Breast epithelium (tissue), 4 donors: ENCODE data around the gene KRT16. TPM values are rescaled to one million over a fixed set of nuclear protein-coding genes. Genes with fewer than 3 reads are reported as not detected.

ENCODE experiments used
- DNase-seq, 2 donors: peaks; one replicate each; pipeline ENCODE4 v3.0.0-alpha.2; 2019; ENCODE audit warnings: low spot score in 2 of 2
- H3K27ac ChIP-seq, 2 donors: fragments of 200-600 bp; sonication (generic) in 1 of 2; one replicate each; pipeline ENCODE4 v1.5.1; 2016 to 2019; ENCODE audit warnings: mild to moderate bottlenecking in 1 of 2
- H3K27me3 ChIP-seq, 2 donors: fragments of 200-600 bp; sonication (generic) in 1 of 2; one replicate each; pipeline versions ENCODE4 v1.5.1 to v1.6.0; 2017 to 2019; ENCODE audit warnings: control low read depth in 1 of 2, mild to moderate bottlenecking in 1 of 2
- H3K36me3 ChIP-seq: fragments of 200-600 bp; one replicate; pipeline ENCODE4 v1.5.1; 2019
- H3K4me1 ChIP-seq, 2 donors: fragments of 200-600 bp; sonication (generic); one replicate each; pipeline ENCODE4 v1.5.1; 2016 to 2019; ENCODE audit warnings: control low read depth in 1 of 2
- H3K4me3 ChIP-seq, 3 donors: fragments of 200-600 bp; sonication (generic); 1 replicate in 2 of 3; 2 replicates in 1 of 3; pipeline ENCODE4 v1.5.1; 2016 to 2019; ENCODE audit warnings: mild to moderate bottlenecking in 3 of 3, moderate library complexity in 2 of 3
- H3K9me3 ChIP-seq, 2 donors: fragments of 200-600 bp; sonication (generic) in 1 of 2; one replicate each; pipeline ENCODE4 v1.5.1; 2016 to 2019; ENCODE audit warnings: control low read depth in 1 of 2
- CTCF ChIP-seq, 3 donors: fragments of 450-650 bp; IDR thresholded peaks; one replicate each; pipeline ENCODE4 v1.5.1; 2016 to 2017; ENCODE audit warnings: antibody characterized with exemption in 3 of 3, mild to moderate bottlenecking in 3 of 3, moderate library complexity in 3 of 3
- POLR2A ChIP-seq: fragments of 450-650 bp; IDR thresholded peaks from one replicate; pipeline ENCODE4 v1.6.1; 2016; ENCODE audit warnings: antibody characterized with exemption, mild to moderate bottlenecking, moderate library complexity
- POLR2AphosphoS5 ChIP-seq, 3 donors: sonication (generic); formaldehyde crosslinking; IDR thresholded peaks; one replicate each; pipeline ENCODE4 v1.6.1; 2017; ENCODE audit warnings: antibody characterized with exemption in 3 of 3
- intact Hi-C: fragments of 100-400 bp; cut with DNase I; formaldehyde crosslinking; loops from one replicate; pipeline ENCODE4 v1.15.1; 2023; ENCODE audit warnings: low total_unique reads
- total RNA-seq, 3 donors: library from RNA; depleted of rRNA; stranded (reverse); fragments of >200 nt; gene quantifications; one replicate each; pipeline ENCODE4 v1.1.0, GENCODE V29; 2016

Gene KRT16
- total RNA-seq, 3 donors from 2014 or later: 2.6 to 100 (median 51.8) TPM

GRCh38 chr17:41571561-41572434 is 40.8 kb downstream of the KRT16 start, which contains the start of gene KRT9:
TSS of gene KRT9 (minus strand) at chr17:41572059. CDS start at chr17:41571992, 67 bp downstream.
- no peak for DNase-seq
- Histone ChIP-seq H3K36me3 (no peaks in the 10 kb centered on the region), H3K9me3 (no peaks in the 10 kb centered on the region), H3K4me1 (no peaks in the 10 kb centered on the region), H3K27me3 (peaks cover 0 to 3% of the 10 kb centered on the region in 2 donors), H3K4me3 (no peak within 1 kb of the TSS), H3K27ac (no peak within 1 kb of the TSS)
- TF ChIP-seq CTCF (IDR thresholded peaks at IDR 0.05) (no peak), POLR2A (no peak), POLR2AphosphoS5 (IDR thresholded peaks at IDR 0.05) (no peak)
- intact Hi-C loops: no loop called here

- H3K27ac ChIP-seq: no peak overlapping the region
- DNase-seq: no peak
- TF ChIP-seq POLR2A (no peak), POLR2AphosphoS5 (IDR thresholded peaks at IDR 0.05) (no peak), CTCF (IDR thresholded peaks at IDR 0.05) (no peak)
- no peaks in the 10 kb centered on the region for H3K9me3 ChIP-seq
- H3K4me3 ChIP-seq: no peak overlapping the region
- no peaks in the 10 kb centered on the region for H3K4me1 ChIP-seq
- intact Hi-C loops: no loop called here
- no peaks in the 10 kb centered on the region for H3K27me3 ChIP-seq
- H3K36me3 ChIP-seq: no peaks in the 10 kb centered on the region
Observed at GRCh38 chr17:41567317-41567716, 45.2 kb downstream of the KRT16 start.

- Histone ChIP-seq H3K27ac (no peak overlapping the region), H3K4me3 (no peak overlapping the region), H3K4me1 (no peaks in the 10 kb centered on the region), H3K9me3 (no peaks in the 10 kb centered on the region), H3K27me3 (no peaks in the 10 kb centered on the region), H3K36me3 (no peaks in the 10 kb centered on the region)
- intact Hi-C loops: no loop called here
- no peak for DNase-seq
- TF ChIP-seq CTCF (IDR thresholded peaks at IDR 0.05) (no peak), POLR2AphosphoS5 (IDR thresholded peaks at IDR 0.05) (no peak), POLR2A (no peak)
Observed at GRCh38 chr17:41565338-41565737, 47.2 kb downstream of the KRT16 start.

- TF ChIP-seq CTCF (IDR thresholded peaks at IDR 0.05) (no peak), POLR2AphosphoS5 (IDR thresholded peaks at IDR 0.05) (no peak), POLR2A (no peak)
Observed at GRCh38 chr17:41563607-41564170, 48.9 kb downstream of the KRT16 start.

GRCh38 chr17:41561554-41561953 is 51.0 kb downstream of the KRT16 start:
- no peak for DNase-seq
- no peaks in the 10 kb centered on the region for H3K9me3 ChIP-seq
- H3K4me3 ChIP-seq: no peak overlapping the region
- H3K36me3 ChIP-seq: no peaks in the 10 kb centered on the region
- no peaks in the 10 kb centered on the region for H3K27me3 ChIP-seq
- intact Hi-C loops: no loop called here
- H3K4me1 ChIP-seq: no peaks in the 10 kb centered on the region
- no peak overlapping the region for H3K27ac ChIP-seq
- TF ChIP-seq POLR2AphosphoS5 (IDR thresholded peaks at IDR 0.05) (no peak), CTCF (IDR thresholded peaks at IDR 0.05) (no peak), POLR2A (no peak)

More at GRCh38 chr17:41563607-41564170, 48.9 kb downstream of the KRT16 start:
- DNase-seq: no peak
- no peak overlapping the region for H3K4me3 ChIP-seq
- no peak overlapping the region for H3K27ac ChIP-seq
- no peaks in the 10 kb centered on the region for H3K36me3 ChIP-seq
- intact Hi-C loops: no loop called here
- H3K4me1 ChIP-seq: no peaks in the 10 kb centered on the region
- H3K9me3 ChIP-seq: no peaks in the 10 kb centered on the region
- H3K27me3 ChIP-seq: no peaks in the 10 kb centered on the region
